ENCODE measurements around the gene CSPG4. TPM values are rescaled to one million over a fixed set of nuclear protein-coding genes. Genes with fewer than 3 reads are reported as not detected.
A peak's percentile ranks its signal among the peaks of the same experiment; 100 is the strongest.
"Not testable (repeated sequence)": the region's sequence is repeated elsewhere in the genome, so short reads cannot be mapped to it uniquely, and the experiment has no call there.

The CSPG4 gene
- polyA plus RNA-seq, 1 experiment, result 24.1 TPM

DNA sequence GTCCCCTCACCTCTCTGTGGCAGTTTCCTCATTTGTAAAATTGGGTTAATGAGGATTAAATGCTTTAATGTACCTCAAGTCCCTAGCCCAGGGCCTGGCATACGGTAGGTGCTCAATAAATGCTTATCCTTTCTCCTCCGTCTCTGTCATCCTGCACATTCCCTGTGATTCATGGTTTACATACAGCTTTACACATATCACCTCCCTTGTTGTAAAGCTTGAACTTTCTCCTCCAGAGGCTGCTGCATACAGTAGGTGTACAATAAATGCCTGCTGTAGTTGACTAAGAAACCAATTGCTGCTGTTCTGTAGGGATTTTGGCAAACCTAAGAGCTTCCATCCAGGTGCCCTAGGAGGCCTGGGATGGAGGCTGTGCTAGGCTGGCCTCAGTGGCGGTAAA, 1.5 kb upstream of the CSPG4 start:
- no peak overlapping the region for H3K4me3 ChIP-seq (ENCODE audit: low read depth, low read length)
- ChIA-PET CTCF (interaction anchor here (0.8 to 2.3 kb wide), 4 partner anchors 11 to 41 kb away, joined by 3 to 9 read pairs (median 4); no protein-coding TSS in a partner anchor), POLR2A (no interaction called here)
- H3K27me3 ChIP-seq (ENCODE audit: control insufficient read depth, insufficient read depth, low read length), result no peaks in the 10 kb centered on the region
- TF ChIP-seq CTCF (IDR thresholded peaks at IDR 0.05; ENCODE audit: insufficient read depth, low read depth, low read length), result no peak
- H3K36me3 ChIP-seq (ENCODE audit: control insufficient read depth, insufficient read depth, low read length), result no peaks in the 10 kb centered on the region
- no peak for DNase-seq (ENCODE audit: low read depth)

GRCh38 chr15:75713338-75713895, 769 bp upstream of the CSPG4 start:
- no peaks in the 10 kb centered on the region for H3K36me3 ChIP-seq (ENCODE audit: control insufficient read depth, insufficient read depth, low read length)
- H3K27me3 ChIP-seq (ENCODE audit: control insufficient read depth, insufficient read depth, low read length), result no peaks in the 10 kb centered on the region
- ChIA-PET CTCF (interaction anchor here (1.2 to 2.3 kb wide), 4 partner anchors 19 to 40 kb away, joined by 3 to 9 read pairs (median 4); no protein-coding TSS in a partner anchor), POLR2A (no interaction called here)
- TF ChIP-seq CTCF (IDR thresholded peaks at IDR 0.05; ENCODE audit: insufficient read depth, low read depth, low read length), result no peak
- no peak for DNase-seq (ENCODE audit: low read depth)
- no peak overlapping the region for H3K4me3 ChIP-seq (ENCODE audit: low read depth, low read length)

GRCh38 chr15:75711495-75711894, 1.2 kb downstream of the CSPG4 start:
- H3K36me3 ChIP-seq (ENCODE audit: control insufficient read depth, insufficient read depth, low read length); H3K27me3 ChIP-seq (ENCODE audit: control insufficient read depth, insufficient read depth, low read length); DNase-seq (ENCODE audit: low read depth); CTCF ChIA-PET; POLR2A ChIA-PET: not testable (repeated sequence)
- 0 out of 2 replicates have a peak overlapping the region, but pooled peaks have one; percentile 86 for H3K4me3 ChIP-seq (ENCODE audit: low read depth, low read length)

GRCh38 chr15:75710874-75711273, 1.8 kb downstream of the CSPG4 start:
- H3K36me3 ChIP-seq (ENCODE audit: control insufficient read depth, insufficient read depth, low read length); H3K4me3 ChIP-seq (ENCODE audit: low read depth, low read length); DNase-seq (ENCODE audit: low read depth); POLR2A ChIA-PET; CTCF ChIA-PET; H3K27me3 ChIP-seq (ENCODE audit: control insufficient read depth, insufficient read depth, low read length): not testable (repeated sequence)

GRCh38 chr15:75709458-75709857, 3.2 kb downstream of the CSPG4 start:
- CTCF ChIA-PET, result interaction anchor here (0.9 kb wide), 1 partner anchor 62 kb away, joined by 3 read pairs; the partner anchor contains the start of gene SNX33
- not testable (repeated sequence) for H3K27me3 ChIP-seq (ENCODE audit: control insufficient read depth, insufficient read depth, low read length); H3K36me3 ChIP-seq (ENCODE audit: control insufficient read depth, insufficient read depth, low read length); H3K4me3 ChIP-seq (ENCODE audit: low read depth, low read length); DNase-seq (ENCODE audit: low read depth)
- POLR2A ChIA-PET, result interaction anchor here (0.6 kb wide), 1 partner anchor 159 kb away, joined by 4 read pairs; no protein-coding TSS in a partner anchor

DNA sequence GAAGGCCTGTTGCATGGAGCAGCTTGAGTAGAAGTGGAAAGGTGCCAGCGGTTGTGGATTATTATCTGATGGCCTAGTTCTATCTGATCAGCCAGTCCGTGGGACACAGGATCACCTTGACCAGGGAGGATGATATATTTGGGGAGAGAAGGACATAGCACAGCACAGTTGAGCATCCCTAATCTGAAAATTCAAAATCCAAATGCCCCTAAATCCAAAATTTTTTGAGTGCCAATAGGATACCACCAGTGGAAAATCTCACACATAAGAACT, 6.0 kb downstream of the CSPG4 start:
- Histone ChIP-seq H3K4me3 (ENCODE audit: low read depth, low read length) (no peak overlapping the region), H3K27me3 (ENCODE audit: control insufficient read depth, insufficient read depth, low read length) (no peaks in the 10 kb centered on the region), H3K36me3 (ENCODE audit: control insufficient read depth, insufficient read depth, low read length) (peaks cover 3% of the 10 kb centered on the region)
- CTCF ChIA-PET, result interaction anchor here (1.1 to 1.6 kb wide), 2 partner anchors 20 to 26 kb away, joined by 3 to 4 read pairs; no protein-coding TSS in a partner anchor
- DNase-seq (ENCODE audit: low read depth), result no peak
- POLR2A ChIA-PET, result no interaction called here
- no peak for TF ChIP-seq CTCF (IDR thresholded peaks at IDR 0.05; ENCODE audit: insufficient read depth, low read depth, low read length)

Data from BJ (cell line).